NCI-H2029 (cell line): ENCODE measurements around the gene RIPK1.

ENCODE experiments used
- DNase-seq: peaks from one replicate; lab custom pipeline; 2025; lab: John Stamatoyannopoulos, UW

The RIPK1 gene

GRCh38 chr6:3163248-3163594 is 94.9 kb downstream of the RIPK1 start:
- no peak for DNase-seq

- no peak for DNase-seq
These were observed 96.1 kb downstream of the RIPK1 start for GRCh38 chr6:3164388-3164787.
